ENCODE results near the gene MAST4. TPM values are rescaled to one million over a fixed set of nuclear protein-coding genes. Genes with fewer than 3 reads are reported as not detected.

Gene MAST4
- total and polyA plus RNA-seq, 2 of the 8 experiments (the other 6 are each of a cell fraction or from before 2014, with no cell fraction given) = 1.5 to 2.6 TPM

GRCh38 chr5:67059744-67060490 is 463.7 kb downstream of the MAST4 start:
- 71% methylated on average over 6 of the region's 6 CpGs; no CpG with 5 or more reads in 1 of the 2 experiments for WGBS, 2 experiments (ENCODE audit: extremely low coverage in 1 of 2, insufficient coverage in 1 of 2, insufficient read length in 1 of 2, insufficient replicate concordance in 2 of 2, low coverage in 1 of 2, low lambda C conversion rate in 2 of 2, missing lambda C conversion rate in 1 of 2)
- no peaks in the 10 kb centered on the region for H3K79me1 ChIP-seq (ENCODE audit: low read depth, low read length)
- no peak overlapping the region for H4K5ac ChIP-seq (ENCODE audit: insufficient read length, low read depth, low read length)
- H3K23me2 ChIP-seq (ENCODE audit: low read depth, low read length) = no peaks in the 10 kb centered on the region
- no peak overlapping the region for H4K91ac ChIP-seq (replicated peaks; ENCODE audit: insufficient read length, low read length)
- H3K4me2 ChIP-seq (ENCODE audit: insufficient read depth in 1 of 2, low read depth in 2 of 2, low read length in 2 of 2) = no peak overlapping the region
- no peaks in the 10 kb centered on the region for H3K79me2 ChIP-seq (ENCODE audit: control insufficient read depth in 1 of 2, insufficient read depth in 2 of 2, low read length in 2 of 2)
- no peaks in the 10 kb centered on the region for H3K27me3 ChIP-seq (replicated peaks in 1 of 4; ENCODE audit: control insufficient read depth in 3 of 4, extremely low read depth in 1 of 4, insufficient read depth in 3 of 4, low read length in 3 of 4)
- no peak overlapping the region for H3K9ac ChIP-seq (replicated peaks in 1 of 4; ENCODE audit: extremely low read depth in 1 of 4, low read depth in 3 of 4, low read length in 3 of 4)
- H3K27ac ChIP-seq (ENCODE audit: low read depth, low read length) = no peak overlapping the region
- ChIA-PET POLR2A (ENCODE audit: partially characterized antibody) (no interaction called here), CTCF (ENCODE audit: partially characterized antibody) (interaction anchor here (0.8 to 1.1 kb wide), 2 partner anchors 10 to 13 kb away, joined by 3 read pairs; no protein-coding TSS in a partner anchor)
- H3K14ac ChIP-seq (ENCODE audit: insufficient read length) = no peak overlapping the region
- no peak for DNase-seq (ENCODE audit: low read depth in 1 of 2, low spot score in 2 of 2)
- no peak overlapping the region for H3K18ac ChIP-seq (ENCODE audit: extremely low read depth, low read length)
- H3K56ac ChIP-seq (replicated peaks; ENCODE audit: insufficient read length, low read depth, low read length) = no peak overlapping the region
- H3K36me3 ChIP-seq (ENCODE audit: control insufficient read depth in 2 of 4, insufficient read depth in 4 of 4, low read length in 3 of 4) = no peaks in the 10 kb centered on the region
- no peak overlapping the region for H3K4ac ChIP-seq (replicated peaks; ENCODE audit: insufficient read length, low read depth, low read length)
- H3K9me3 ChIP-seq (ENCODE audit: insufficient read depth in 2 of 2, low read depth in 1 of 2, low read length in 1 of 2) = no peaks in the 10 kb centered on the region
- H2BK5ac ChIP-seq (ENCODE audit: low read depth, low read length) = no peak overlapping the region
- no peak overlapping the region for H2BK15ac ChIP-seq (ENCODE audit: low read length)
- H2BK12ac ChIP-seq (ENCODE audit: low read depth, low read length) = no peak overlapping the region
- no peak overlapping the region for H3K23ac ChIP-seq (ENCODE audit: insufficient read length)
- no peaks in the 10 kb centered on the region for H4K20me1 ChIP-seq (replicated peaks in 1 of 2; ENCODE audit: control insufficient read depth in 1 of 2, insufficient read depth in 2 of 2, low read length in 2 of 2)
- H2AFZ ChIP-seq (ENCODE audit: low read length) = no peak overlapping the region
- FAIRE-seq = no peak
- H2BK120ac ChIP-seq (replicated peaks; ENCODE audit: low read depth, low read length) = no peak overlapping the region
- no peak overlapping the region for H2BK20ac ChIP-seq (ENCODE audit: low read length)
- peaks cover 0 to 4% (median 2%) of the 10 kb centered on the region in 4 experiments; a peak in 3 of 7 replicates for H3K4me1 ChIP-seq (replicated peaks in 1 of 4; ENCODE audit: control insufficient read depth in 3 of 4, insufficient read depth in 4 of 4, low read length in 3 of 4)
- H4K8ac ChIP-seq (ENCODE audit: extremely low read depth, insufficient read depth, low read length) = no peak overlapping the region
- no peak overlapping the region for H2AK5ac ChIP-seq (ENCODE audit: low read depth, low read length)
- no peak overlapping the region for H3K4me3 ChIP-seq (ENCODE audit: extremely low read depth in 1 of 4, insufficient read depth in 2 of 4, low read depth in 3 of 4, low read length in 4 of 4)
- TF ChIP-seq CTBP2 (IDR thresholded peaks at IDR 0.05; ENCODE audit: borderline replicate concordance, insufficient read depth, insufficient read length, low read length) (no peak), EGR1 (IDR thresholded peaks at IDR 0.05; ENCODE audit: borderline replicate concordance, low read depth, low read length) (no peak), ZNF274 (IDR thresholded peaks at IDR 0.05; ENCODE audit: borderline replicate concordance, extremely low read depth, low read length) (no peak), RAD21 (IDR thresholded peaks at IDR 0.05 in 1 of 2, conservative IDR thresholded peaks at IDR 0.05 in 1 of 2; ENCODE audit: low read depth in 2 of 2, low read length in 2 of 2) (no peak), TEAD4 (IDR thresholded peaks at IDR 0.05; ENCODE audit: low read depth, low read length) (no peak), HDAC2 (IDR thresholded peaks at IDR 0.05; ENCODE audit: borderline replicate concordance in 1 of 2, low read depth in 2 of 2, low read length in 2 of 2) (no peak), SP1 (IDR thresholded peaks at IDR 0.05; ENCODE audit: low read depth, low read length) (no peak), HDAC6 (IDR thresholded peaks at IDR 0.05; ENCODE audit: low read depth, low read length) (no peak), SRF (IDR thresholded peaks at IDR 0.05; ENCODE audit: low read depth, low read length) (no peak), CEBPB (IDR thresholded peaks at IDR 0.05; ENCODE audit: low read depth, low read length) (no peak), RFX5 (IDR thresholded peaks at IDR 0.05; ENCODE audit: borderline replicate concordance, low read depth, low read length) (no peak)
- TF ChIP-seq, protein P1, sequence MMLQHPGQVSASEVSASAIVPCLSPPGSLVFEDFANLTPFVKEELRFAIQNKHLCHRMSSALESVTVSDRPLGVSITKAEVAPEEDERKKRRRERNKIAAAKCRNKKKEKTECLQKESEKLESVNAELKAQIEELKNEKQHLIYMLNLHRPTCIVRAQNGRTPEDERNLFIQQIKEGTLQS (IDR thresholded peaks at IDR 0.05; ENCODE audit: insufficient read depth, low read depth, low read length) = no peak

All from H1 (cell line).